ENCODE data around the gene TTC34. TPM values are rescaled to one million over a fixed set of nuclear protein-coding genes. Genes with fewer than 3 reads are reported as not detected.

The TTC34 gene
- total RNA-seq, 1 donor from 2014 or later: 3.6 TPM

DNA sequence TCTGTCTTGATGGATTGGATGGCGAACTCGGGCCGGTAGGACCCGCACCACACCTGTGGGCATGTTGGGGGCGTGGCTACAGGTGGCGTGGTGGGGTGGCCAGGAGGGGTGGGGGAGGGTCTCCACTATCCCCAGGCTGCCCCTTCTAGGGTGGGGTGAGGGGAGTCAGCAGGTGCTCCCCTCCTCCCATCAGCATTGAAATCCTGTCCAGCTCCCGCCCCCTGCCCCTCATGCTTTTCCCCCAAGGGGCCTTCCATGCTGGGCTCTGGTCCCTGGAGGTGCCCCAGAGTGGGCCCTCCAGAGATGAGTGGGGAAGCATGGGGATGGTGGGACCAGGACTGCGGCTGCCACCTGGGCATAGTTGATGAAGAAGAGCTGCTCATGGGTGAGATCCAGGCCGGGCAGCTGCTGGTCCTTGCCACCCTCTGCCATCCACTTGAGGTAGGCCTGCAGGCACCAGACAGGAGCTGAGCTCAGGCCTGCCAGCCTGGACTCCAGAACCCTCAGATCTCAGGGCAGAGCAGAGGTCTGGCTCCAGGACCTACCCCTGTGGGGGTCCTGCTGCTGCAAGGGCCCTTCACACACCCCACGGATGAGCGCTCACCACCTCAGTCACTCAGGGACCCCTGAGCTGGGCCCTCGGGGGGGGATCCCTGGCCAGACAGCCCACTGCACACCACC is 209.8 kb downstream of the TTC34 start:
- peaks cover 17% of the 10 kb centered on the region for H3K4me1 Mint-ChIP-seq
- TF ChIP-seq, protein P1, sequence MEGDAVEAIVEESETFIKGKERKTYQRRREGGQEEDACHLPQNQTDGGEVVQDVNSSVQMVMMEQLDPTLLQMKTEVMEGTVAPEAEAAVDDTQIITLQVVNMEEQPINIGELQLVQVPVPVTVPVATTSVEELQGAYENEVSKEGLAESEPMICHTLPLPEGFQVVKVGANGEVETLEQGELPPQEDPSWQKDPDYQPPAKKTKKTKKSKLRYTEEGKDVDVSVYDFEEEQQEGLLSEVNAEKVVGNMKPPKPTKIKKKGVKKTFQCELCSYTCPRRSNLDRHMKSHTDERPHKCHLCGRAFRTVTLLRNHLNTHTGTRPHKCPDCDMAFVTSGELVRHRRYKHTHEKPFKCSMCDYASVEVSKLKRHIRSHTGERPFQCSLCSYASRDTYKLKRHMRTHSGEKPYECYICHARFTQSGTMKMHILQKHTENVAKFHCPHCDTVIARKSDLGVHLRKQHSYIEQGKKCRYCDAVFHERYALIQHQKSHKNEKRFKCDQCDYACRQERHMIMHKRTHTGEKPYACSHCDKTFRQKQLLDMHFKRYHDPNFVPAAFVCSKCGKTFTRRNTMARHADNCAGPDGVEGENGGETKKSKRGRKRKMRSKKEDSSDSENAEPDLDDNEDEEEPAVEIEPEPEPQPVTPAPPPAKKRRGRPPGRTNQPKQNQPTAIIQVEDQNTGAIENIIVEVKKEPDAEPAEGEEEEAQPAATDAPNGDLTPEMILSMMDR (IDR thresholded peaks at IDR 0.05; ENCODE audit: unreplicated experiment): no peak
- H3K36me3 Mint-ChIP-seq: no peaks in the 10 kb centered on the region
- no peak for DNase-seq (ENCODE audit: low spot score in 2 of 2, unreplicated experiment in 2 of 2)
- H3K4me3 Mint-ChIP-seq: no peak overlapping the region
- H3K9me3 Mint-ChIP-seq: no peaks in the 10 kb centered on the region
- H3K27me3 Mint-ChIP-seq (ENCODE audit: low read depth): no peaks in the 10 kb centered on the region
- no peak overlapping the region for H3K27ac Mint-ChIP-seq

DNA sequence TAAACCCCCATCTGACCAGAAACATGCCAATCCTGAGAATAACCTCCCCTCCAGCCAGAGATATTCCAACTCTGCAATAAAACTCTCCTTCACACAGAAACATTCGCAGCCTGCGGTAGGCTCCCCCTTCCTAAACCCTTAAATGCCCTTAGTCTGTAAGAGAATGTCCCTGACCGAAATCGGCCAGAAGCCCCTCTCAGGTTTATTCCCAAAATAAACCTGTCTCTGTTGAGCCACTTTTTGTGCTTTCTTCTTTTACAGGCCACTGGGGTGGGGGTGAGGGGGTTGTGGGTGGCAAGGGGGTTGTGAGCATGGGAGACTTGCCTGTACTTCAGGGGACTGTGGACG is 210.3 kb downstream of the TTC34 start:
- peaks cover 17% of the 10 kb centered on the region for H3K4me1 Mint-ChIP-seq
- H3K27me3 Mint-ChIP-seq (ENCODE audit: low read depth): no peaks in the 10 kb centered on the region
- no peaks in the 10 kb centered on the region for H3K36me3 Mint-ChIP-seq
- no peak overlapping the region for H3K4me3 Mint-ChIP-seq
- TF ChIP-seq, protein P1 (IDR thresholded peaks at IDR 0.05; ENCODE audit: unreplicated experiment): no peak
- no peak for DNase-seq (ENCODE audit: low spot score in 2 of 2, unreplicated experiment in 2 of 2)
- H3K27ac Mint-ChIP-seq: no peak overlapping the region
- no peaks in the 10 kb centered on the region for H3K9me3 Mint-ChIP-seq

DNA sequence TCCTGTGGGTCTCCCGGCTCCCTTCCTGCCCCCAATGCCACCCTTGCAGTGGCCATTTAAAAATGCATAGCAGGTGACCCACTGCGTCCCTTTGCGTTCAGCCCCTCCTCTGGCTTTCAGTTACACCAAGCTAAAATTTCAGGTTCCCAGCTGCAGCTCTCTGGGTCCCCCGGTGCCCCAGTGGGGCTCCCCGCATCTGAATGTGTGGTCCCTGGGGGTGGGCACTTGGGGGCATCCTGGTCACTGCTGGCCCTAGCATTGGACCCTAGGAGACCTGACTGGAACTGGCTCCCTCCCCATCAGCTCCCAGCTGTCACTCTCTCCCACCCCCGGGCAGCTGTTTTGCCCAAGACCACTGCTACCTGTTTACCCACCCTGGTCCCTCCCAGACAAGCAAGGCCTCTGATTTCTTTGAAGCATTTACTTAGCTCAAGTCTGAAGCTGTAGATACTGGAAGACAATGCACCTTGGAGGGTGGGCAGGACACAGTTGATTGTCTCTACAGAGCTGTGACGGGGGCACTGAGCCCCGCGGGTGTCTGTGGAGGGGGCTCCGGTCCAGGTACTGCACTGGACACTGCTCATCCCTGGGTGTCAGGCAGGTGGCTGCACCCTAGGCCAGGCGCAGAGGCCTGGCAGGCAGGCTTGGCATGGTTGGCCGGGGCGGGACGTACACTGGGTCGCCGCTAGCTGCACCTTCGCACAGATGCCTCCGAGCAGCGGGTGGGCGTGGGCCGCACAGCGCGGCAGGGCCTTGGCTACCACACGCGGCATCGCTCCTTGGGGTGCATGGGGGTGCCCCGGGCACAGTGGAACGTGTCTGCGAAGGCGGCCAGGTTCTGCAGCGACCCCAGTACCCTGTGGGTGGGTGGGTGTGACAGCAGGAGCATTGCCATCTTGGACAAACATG is 211.0 kb downstream of the TTC34 start:
- Mint-ChIP-seq H3K9me3 (no peaks in the 10 kb centered on the region), H3K27me3 (ENCODE audit: low read depth) (no peaks in the 10 kb centered on the region), H3K36me3 (no peaks in the 10 kb centered on the region), H3K4me1 (peaks cover 18% of the 10 kb centered on the region), H3K4me3 (no peak overlapping the region), H3K27ac (no peak overlapping the region)
- DNase-seq (ENCODE audit: low spot score in 2 of 2, unreplicated experiment in 2 of 2): no peak
- TF ChIP-seq, protein P1 (IDR thresholded peaks at IDR 0.05; ENCODE audit: unreplicated experiment): no peak

DNA sequence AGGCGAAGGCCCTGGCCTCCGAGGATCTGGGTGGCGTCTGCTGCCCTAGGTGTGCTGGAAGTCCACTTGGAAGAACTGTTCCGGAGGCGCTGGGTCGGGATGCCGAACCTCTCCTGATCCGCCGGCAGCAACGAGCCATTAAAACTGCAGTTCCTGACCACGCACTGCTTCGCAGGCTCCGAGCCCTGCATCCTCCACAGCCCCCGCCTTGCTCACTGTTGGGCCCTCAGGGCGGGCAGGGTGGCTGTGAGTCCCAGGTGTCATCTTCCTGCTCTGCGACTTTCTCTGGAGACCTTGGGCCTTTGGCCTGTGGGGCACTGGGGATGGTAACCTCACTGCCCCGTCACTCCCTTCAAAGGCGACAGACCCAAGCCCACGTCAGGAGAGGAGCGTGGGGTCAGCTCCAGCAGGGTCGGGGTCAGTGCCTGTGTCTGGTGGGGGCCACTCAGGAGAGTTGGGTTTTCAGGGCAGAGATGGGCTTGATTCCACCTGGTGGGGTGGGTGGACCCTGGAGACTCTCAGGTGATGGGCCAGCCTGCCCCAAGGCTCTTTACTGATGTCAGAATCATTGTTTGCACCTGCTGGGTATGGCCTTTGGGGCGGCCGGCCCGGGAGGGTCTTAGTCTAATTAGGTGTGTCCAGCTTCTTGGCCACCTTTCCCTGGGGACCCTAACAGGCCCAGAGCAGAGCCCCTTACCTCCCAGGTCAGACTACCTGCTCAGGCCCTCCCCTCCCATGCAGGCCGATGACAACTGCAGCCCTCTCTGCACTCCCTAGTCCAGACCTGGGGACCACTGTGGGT is 211.9 kb downstream of the TTC34 start:
- H3K27me3 Mint-ChIP-seq (ENCODE audit: low read depth): no peaks in the 10 kb centered on the region
- no peaks in the 10 kb centered on the region for H3K9me3 Mint-ChIP-seq
- H3K4me3 Mint-ChIP-seq: no peak overlapping the region
- no peak overlapping the region for H3K27ac Mint-ChIP-seq
- DNase-seq (ENCODE audit: low spot score in 2 of 2, unreplicated experiment in 2 of 2): no peak
- peaks cover 25% of the 10 kb centered on the region for H3K4me1 Mint-ChIP-seq
- TF ChIP-seq, protein P1 (IDR thresholded peaks at IDR 0.05; ENCODE audit: unreplicated experiment): no peak
- no peaks in the 10 kb centered on the region for H3K36me3 Mint-ChIP-seq

DNA sequence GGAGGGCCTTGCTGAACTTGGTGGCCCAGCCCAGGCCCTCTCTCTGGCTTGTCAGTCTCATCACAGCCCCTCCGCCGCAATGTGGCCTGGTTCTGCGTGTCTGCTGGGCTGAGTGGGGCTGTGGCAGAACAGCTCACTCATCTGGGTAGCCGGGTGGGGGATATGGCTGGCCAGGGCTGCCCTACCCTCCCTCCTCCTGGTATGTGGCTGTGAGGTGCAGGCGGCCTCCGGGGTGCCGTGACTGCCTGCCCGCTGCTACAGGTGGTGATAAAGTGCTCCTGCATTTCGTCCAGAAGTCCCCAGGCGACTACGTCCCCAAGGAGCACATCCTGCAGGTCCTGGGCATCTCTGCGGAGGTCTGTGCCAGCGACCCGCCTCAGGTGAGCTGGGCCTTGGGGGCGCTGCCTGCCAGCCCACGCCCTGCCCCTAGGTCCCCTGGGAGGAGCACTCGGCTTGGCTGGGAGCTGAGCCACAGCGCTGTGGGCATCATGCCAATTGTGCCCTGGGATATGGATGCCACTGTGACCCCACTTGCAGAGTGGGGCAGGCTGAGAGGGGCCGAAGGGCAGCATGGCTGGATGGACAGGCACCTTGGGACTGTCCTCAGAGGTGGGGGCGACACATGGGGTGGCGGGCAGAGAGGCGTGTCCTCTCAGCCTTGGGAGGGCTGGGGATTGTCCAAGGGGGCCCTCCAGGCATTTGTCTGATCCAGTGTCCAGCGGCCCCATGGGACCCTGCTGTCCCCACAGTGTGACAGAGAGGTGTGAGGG is 212.6 kb downstream of the TTC34 start:
- Mint-ChIP-seq H3K9me3 (no peaks in the 10 kb centered on the region), H3K4me1 (peaks cover 30% of the 10 kb centered on the region), H3K36me3 (no peaks in the 10 kb centered on the region), H3K27me3 (ENCODE audit: low read depth) (no peaks in the 10 kb centered on the region), H3K27ac (no peak overlapping the region), H3K4me3 (peak overlapping the region; percentile 33)
- DNase-seq (ENCODE audit: low spot score in 2 of 2, unreplicated experiment in 2 of 2): no peak
- TF ChIP-seq, protein P1 (IDR thresholded peaks at IDR 0.05; ENCODE audit: unreplicated experiment): no peak

All from mesothelial cell of epicardium (in vitro differentiated cells).